Glutamatergic neuron (in vitro differentiated cells): ENCODE measurements around the gene IL18RAP. TPM values are rescaled to one million over a fixed set of nuclear protein-coding genes. Genes with fewer than 3 reads are reported as not detected.

Experiments used
- DNase-seq: peaks from one replicate; pipeline ENCODE4 v3.0.0; 2022
- H3K27ac Mint-ChIP-seq: one replicate; pipeline ENCODE4 v1.8.0; 2020; ENCODE audit warnings: mild to moderate bottlenecking, mixed read lengths, inconsistent platforms; ENCODE audit not compliant: unreplicated experiment
- H3K27me3 Mint-ChIP-seq: one replicate; pipeline ENCODE4 v1.8.0; 2020; ENCODE audit warnings: mild to moderate bottlenecking, moderate library complexity, mixed read lengths, inconsistent platforms; ENCODE audit not compliant: unreplicated experiment
- H3K36me3 Mint-ChIP-seq: one replicate; pipeline ENCODE4 v1.8.0; 2020; ENCODE audit warnings: mild to moderate bottlenecking, mixed read lengths, inconsistent platforms; ENCODE audit not compliant: unreplicated experiment
- H3K4me1 Mint-ChIP-seq: one replicate; pipeline ENCODE4 v1.8.0; 2020; ENCODE audit warnings: mild to moderate bottlenecking, low read depth, mixed read lengths, inconsistent platforms; ENCODE audit not compliant: unreplicated experiment
- H3K4me3 Mint-ChIP-seq: one replicate; pipeline ENCODE4 v1.8.0; 2020; ENCODE audit warnings: mild to moderate bottlenecking, mixed read lengths, inconsistent platforms; ENCODE audit not compliant: unreplicated experiment
- H3K9me3 Mint-ChIP-seq: one replicate; pipeline ENCODE4 v1.8.0; 2020; ENCODE audit warnings: mild to moderate bottlenecking, moderate library complexity, mixed read lengths, inconsistent platforms; ENCODE audit not compliant: unreplicated experiment
- total RNA-seq: library from RNA; stranded (reverse); fragmentation: NEBNext Ultra II Directional; extraction: Animal tissue kit (Norgen Biotek cat#: 25700); gene quantifications from one replicate; pipeline ENCODE4 v1.2.1, GENCODE V29; 2021; ENCODE audit not compliant: unreplicated experiment
- TF ChIP-seq, protein P1 (sequence below): fragments of 200-600 bp; sonication (generic); IDR thresholded peaks from one replicate; pipeline ENCODE4 v1.5.0; 2021; ENCODE audit not compliant: partially characterized antibody, unreplicated experiment

Gene IL18RAP
- total RNA-seq, 1 donor from 2014 or later: not detected

DNA sequence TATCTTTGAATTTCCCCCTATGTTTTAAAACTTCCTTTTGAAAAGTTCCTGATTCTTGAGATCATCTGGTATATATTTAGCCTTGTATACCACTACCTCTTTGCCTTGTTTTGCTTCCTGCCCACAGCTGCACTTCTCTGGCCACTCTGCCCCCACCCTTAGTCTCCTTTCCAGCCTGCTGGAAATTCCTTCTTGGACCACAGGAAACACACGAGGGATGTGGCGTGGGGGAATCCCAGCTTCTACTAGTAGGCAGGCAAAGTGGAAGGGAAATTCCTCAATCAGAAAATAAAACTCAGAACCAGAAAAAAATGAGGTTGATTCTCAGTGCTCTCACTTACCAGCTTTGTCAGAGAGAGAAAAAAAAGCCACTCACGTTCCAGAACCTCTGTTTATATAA, 13.4 kb downstream of the IL18RAP start:
- DNase-seq: no peak
- H3K9me3 Mint-ChIP-seq: no peaks in the 10 kb centered on the region
- no peak overlapping the region for H3K27ac Mint-ChIP-seq
- no peaks in the 10 kb centered on the region for H3K27me3 Mint-ChIP-seq
- TF ChIP-seq, protein P1, sequence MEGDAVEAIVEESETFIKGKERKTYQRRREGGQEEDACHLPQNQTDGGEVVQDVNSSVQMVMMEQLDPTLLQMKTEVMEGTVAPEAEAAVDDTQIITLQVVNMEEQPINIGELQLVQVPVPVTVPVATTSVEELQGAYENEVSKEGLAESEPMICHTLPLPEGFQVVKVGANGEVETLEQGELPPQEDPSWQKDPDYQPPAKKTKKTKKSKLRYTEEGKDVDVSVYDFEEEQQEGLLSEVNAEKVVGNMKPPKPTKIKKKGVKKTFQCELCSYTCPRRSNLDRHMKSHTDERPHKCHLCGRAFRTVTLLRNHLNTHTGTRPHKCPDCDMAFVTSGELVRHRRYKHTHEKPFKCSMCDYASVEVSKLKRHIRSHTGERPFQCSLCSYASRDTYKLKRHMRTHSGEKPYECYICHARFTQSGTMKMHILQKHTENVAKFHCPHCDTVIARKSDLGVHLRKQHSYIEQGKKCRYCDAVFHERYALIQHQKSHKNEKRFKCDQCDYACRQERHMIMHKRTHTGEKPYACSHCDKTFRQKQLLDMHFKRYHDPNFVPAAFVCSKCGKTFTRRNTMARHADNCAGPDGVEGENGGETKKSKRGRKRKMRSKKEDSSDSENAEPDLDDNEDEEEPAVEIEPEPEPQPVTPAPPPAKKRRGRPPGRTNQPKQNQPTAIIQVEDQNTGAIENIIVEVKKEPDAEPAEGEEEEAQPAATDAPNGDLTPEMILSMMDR: no peak
- no peak overlapping the region for H3K4me3 Mint-ChIP-seq
- no peaks in the 10 kb centered on the region for H3K36me3 Mint-ChIP-seq
- no peaks in the 10 kb centered on the region for H3K4me1 Mint-ChIP-seq

DNA sequence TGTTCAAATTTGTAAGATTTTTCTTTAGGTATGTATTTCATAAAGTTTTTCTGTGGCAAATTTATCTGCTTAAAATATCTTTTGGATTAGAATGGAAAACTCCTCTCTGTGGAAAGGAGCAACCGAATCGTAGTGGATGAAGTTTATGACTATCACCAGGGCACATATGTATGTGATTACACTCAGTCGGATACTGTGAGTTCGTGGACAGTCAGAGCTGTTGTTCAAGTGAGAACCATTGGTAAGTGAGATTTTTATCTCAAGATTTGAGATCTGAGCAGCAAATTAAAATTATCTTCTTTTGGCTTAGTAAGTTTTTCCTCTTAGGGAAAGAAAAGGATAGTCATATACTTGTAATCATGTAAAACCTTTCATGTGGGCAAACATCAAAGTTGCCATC, 14.2 kb downstream of the IL18RAP start:
- no peak overlapping the region for H3K4me3 Mint-ChIP-seq
- no peaks in the 10 kb centered on the region for H3K27me3 Mint-ChIP-seq
- no peak overlapping the region for H3K27ac Mint-ChIP-seq
- TF ChIP-seq, protein P1: no peak
- no peak for DNase-seq
- no peaks in the 10 kb centered on the region for H3K9me3 Mint-ChIP-seq
- H3K36me3 Mint-ChIP-seq: no peaks in the 10 kb centered on the region
- no peaks in the 10 kb centered on the region for H3K4me1 Mint-ChIP-seq

DNA sequence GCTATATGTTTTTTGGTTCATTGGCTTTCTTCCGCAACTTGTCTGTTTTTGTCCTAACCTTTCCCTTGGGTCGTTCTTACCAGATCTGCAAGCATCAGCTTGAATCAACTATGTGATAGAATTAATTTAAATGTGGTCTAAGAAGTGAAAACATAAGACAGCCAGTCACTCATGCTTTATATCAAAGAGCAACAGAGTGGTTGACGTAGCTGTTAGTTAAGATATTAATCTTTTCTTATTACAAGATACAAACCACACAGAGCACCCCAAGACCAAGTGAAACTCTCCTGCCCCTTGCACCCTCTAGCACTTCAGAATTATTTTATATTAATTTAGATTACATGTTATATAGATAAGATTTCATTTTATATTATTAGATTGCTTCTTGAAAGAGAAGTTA, 15.2 kb downstream of the IL18RAP start:
- no peak for DNase-seq
- peaks cover 2% of the 10 kb centered on the region for H3K27me3 Mint-ChIP-seq
- H3K9me3 Mint-ChIP-seq: no peaks in the 10 kb centered on the region
- H3K27ac Mint-ChIP-seq: no peak overlapping the region
- H3K4me3 Mint-ChIP-seq: no peak overlapping the region
- no peaks in the 10 kb centered on the region for H3K36me3 Mint-ChIP-seq
- TF ChIP-seq, protein P1: no peak
- no peaks in the 10 kb centered on the region for H3K4me1 Mint-ChIP-seq

DNA sequence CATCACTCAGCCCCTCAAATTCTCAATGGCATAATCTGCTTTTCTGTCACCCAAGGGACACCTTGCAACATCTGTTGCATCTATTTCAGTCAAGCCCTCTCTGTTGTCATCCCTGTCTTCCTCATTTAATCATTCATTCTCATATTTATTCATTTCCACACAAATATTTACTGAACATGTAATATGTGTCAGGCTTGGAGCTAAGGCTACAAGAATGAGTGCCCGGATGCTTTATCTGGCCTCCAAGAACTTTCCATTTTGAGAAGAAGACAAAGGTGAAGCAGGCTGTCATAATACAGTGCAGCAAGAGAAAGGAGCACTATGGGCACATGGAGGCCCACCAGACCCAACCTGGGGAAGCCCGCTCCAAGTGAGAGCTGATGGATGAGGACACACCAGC, 15.6 kb downstream of the IL18RAP start:
- TF ChIP-seq, protein P1: no peak
- Mint-ChIP-seq H3K4me1 (no peaks in the 10 kb centered on the region), H3K4me3 (no peak overlapping the region), H3K27ac (no peak overlapping the region), H3K27me3 (peaks cover 2% of the 10 kb centered on the region), H3K9me3 (no peaks in the 10 kb centered on the region), H3K36me3 (no peaks in the 10 kb centered on the region)
- no peak for DNase-seq

DNA sequence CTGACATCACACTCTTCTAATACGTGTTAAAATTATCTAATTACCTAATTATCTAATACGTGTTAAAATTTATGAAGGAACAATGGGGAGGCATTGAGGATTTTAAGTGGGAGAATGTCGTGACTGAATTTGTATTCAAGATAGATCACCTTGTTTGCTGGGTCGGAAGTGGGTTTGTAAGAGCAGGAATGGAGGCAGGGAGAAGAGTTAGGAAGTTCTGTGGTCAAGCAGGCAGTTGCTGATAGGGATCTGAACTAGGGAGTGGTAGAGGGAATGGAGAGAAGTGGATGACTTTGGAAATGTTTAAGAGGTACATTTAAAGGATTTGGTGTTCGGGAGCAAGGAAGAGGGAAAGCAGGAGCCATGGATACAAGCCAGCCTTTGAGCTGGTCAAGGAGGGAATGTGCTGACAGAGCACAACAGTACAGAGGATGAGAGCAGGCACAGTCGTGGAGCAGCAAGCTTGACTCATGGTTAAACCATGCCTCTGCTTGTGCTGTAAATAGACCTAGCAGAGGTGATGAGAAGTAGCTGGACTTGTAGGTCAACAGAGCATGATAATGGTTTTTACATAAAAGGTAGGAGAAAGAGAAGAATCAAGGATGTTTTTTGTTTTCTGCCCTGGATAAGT, 16.2 kb downstream of the IL18RAP start:
- no peak for DNase-seq
- Mint-ChIP-seq H3K4me3 (no peak overlapping the region), H3K27me3 (peaks cover 2% of the 10 kb centered on the region), H3K36me3 (no peaks in the 10 kb centered on the region), H3K27ac (no peak overlapping the region), H3K9me3 (no peaks in the 10 kb centered on the region), H3K4me1 (no peaks in the 10 kb centered on the region)
- TF ChIP-seq, protein P1: no peak
